SIG-M5 (cell line): Measurements from ENCODE around the gene TRAFD1.

Source experiments
- DNase-seq: peaks from one replicate; lab custom pipeline; 2025; lab: John Stamatoyannopoulos, UW

TRAFD1 gene

GRCh38 chr12:112176321-112177010 is 51.1 kb downstream of the TRAFD1 start:
- no peak for DNase-seq

GRCh38 chr12:112178796-112179195 is 53.4 kb downstream of the TRAFD1 start:
- DNase-seq, result no peak

DNA sequence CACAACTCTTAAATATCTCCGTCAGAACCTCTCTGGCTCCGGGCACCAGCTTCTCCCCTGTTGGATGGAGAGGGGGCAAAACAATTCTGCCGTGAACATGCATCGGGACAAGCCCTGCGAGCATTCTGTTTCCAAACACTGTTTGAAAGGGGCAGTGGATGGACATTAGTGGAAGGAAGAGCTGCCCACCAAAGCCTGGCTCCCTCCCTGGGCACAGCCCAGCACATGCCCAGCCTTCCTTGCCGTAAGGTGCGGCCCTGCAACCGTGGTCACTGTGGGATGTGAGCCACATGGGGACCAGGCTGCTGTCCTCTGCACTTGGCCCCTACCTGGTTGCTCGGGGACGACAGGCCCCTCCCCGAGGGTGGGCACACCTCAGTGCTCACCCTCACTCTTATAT is 54.0 kb downstream of the TRAFD1 start:
- DNase-seq, result no peak

GRCh38 chr12:112179916-112180315 is 54.6 kb downstream of the TRAFD1 start:
- no peak for DNase-seq

DNA sequence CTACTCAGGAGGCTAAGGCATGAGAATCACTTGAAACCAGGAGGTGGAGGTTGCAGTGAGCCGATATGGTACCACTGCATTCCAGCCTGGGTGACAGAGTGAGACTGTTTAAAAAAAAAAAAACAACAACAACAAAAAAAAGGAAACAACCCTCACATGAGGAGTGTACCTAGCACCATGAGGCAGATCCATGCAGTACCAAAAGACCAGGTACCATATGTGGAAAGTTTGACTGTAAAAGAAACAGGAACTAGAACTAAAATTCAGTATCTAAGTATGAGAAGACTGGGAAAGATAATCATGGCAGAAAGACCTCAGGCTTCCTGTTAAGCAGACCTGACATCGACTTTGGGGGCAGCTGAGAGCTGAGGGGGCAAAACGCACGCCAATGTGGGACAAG is 55.1 kb downstream of the TRAFD1 start:
- no peak for DNase-seq

- DNase-seq, result no peak
Observed at GRCh38 chr12:112182499-112182898, 57.1 kb downstream of the TRAFD1 start.

DNA sequence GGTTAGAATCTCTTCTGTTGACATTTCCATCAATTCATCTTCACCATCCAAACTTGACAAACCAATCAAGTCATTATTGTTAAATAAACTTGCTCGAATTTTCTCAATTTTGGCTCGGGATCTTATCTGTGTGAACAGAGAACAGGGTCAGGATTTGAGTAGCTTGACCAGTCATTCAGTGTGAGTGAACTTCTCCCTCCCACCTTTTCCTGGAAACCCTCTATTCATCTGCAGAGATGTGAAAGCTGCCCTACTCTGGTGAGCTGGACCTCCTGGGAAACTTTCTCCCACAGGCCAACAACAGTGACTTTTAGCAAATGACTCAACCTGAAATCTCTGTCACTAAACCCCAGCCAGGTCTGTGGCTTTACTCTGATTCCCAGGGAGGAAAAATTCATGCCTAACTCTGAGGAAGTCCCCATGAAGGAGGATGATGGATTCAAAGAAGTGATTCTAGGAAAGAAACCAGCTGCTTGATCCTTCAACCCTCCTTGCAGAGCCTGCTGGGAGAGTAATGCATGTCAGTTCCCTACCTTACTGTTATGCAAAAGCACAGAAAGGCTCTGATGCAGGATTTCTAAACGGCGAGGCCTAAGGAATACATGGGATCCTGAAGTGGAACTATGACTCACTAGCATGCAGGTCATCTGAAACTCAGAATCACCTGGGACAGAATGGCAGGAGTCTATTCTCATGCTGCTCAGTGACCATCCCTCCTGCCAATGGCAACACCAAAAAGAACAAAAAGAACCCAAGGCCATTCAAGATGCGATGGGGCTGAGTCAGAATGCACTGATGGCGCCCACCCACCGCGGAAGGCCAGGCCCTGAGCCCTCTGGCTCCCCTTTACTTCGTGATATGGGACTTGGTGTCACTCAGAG is 58.0 kb downstream of the TRAFD1 start:
- DNase-seq, result no peak

GRCh38 chr12:112184056-112184887 is 58.9 kb downstream of the TRAFD1 start:
- no peak for DNase-seq

DNA sequence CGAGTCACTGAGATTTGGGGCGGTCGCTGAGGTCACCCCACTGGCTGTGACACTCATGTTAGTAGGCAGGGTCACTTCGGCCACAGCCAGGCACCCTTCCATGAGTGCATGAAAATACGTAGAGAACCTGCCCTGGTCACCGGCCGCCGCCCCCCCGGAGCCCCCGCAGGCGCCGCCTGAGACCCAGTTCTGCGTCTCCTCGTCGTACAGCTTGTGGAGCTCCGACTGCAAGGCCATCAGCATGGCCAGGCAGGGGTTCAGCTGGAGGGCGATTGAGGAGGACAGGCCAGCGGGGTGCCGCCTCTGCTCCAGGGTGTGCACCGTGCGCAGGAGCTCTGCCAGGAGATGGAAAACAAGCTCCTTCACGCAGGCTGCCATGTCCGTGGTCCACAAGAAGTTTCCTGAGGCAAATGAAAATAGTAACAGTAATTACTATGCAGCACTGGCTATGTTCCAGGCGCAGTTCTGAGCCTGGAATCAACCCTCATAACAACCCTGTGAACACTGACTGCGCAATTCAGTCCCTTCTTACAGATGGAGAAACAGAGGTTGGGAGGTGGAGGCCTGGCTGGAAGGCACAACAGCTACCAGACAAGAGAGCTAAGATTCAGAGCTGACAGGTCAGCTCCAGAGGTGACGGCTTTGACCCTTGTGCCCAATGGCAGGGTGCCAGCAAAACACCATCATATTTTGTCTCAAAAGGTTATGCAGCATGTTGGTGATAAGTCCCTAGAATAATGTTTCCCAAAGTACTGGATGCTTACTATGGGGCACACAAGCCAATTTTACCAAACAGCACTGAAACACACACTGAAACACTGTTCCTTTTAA is 59.9 kb downstream of the TRAFD1 start:
- no peak for DNase-seq

GRCh38 chr12:112188130-112188830 is 62.9 kb downstream of the TRAFD1 start:
- no peak for DNase-seq

DNA sequence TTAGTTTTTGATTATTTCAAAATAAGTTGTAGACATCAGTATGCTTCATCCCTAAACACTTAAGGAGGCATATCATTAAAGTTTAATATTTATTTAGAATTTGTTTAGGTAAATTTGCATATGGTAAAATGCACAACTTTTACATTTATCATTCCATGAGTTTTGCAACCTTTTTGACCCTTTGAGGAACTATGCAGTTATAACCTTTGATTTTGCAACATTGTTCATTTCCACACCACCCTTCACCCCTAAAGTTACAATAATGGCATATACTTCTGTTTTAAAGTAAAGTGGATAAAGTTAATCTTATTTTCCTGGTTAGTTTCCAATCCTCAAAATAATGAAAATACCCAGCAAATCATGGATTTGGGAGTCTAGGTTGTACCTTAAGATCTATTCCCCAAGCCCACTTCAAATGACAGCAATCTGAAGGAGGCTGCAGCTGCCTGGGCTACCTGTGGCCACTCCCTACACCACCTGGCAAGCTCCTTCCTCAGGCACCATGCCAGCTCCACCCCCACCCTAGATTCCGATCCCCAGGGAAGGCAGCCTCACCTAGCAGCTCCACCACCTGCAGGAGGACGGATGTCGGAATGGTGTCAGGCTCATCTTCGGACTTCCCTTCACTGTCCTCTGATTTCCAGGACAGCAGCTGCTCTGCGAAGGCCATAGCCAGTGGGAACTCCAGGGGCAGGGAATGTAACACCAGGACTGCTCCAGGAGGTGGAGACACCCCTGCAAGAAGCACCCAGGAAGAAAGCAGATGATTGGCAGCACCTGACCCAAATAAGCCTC is 65.1 kb downstream of the TRAFD1 start:
- no peak for DNase-seq

DNA sequence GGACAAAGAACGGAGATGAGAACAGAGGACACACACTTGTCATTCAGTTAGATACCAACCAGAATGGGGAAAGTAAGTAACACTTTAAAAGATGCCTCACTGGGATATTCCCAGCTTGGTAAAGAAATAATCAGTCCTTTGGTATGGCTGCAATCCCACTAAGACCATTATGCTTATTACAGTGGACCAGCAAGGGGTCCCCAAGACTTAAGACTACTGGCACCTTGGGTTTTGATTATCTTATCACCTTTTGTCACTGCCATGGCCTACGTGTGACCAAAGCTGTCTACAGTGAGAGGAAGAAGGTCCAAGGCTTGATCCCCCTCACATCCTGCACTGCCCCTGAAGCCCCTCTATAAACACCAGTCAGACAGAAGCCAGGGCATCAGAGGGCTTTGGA is 65.8 kb downstream of the TRAFD1 start:
- DNase-seq, result no peak

GRCh38 chr12:112191840-112192321 is 66.5 kb downstream of the TRAFD1 start:
- no peak for DNase-seq

- no peak for DNase-seq
Observed at GRCh38 chr12:112192475-112192874, 67.1 kb downstream of the TRAFD1 start.

GRCh38 chr12:112194601-112195247 is 69.4 kb downstream of the TRAFD1 start:
- DNase-seq, result no peak

GRCh38 chr12:112196196-112196875 is 71.0 kb downstream of the TRAFD1 start:
- DNase-seq, result no peak

DNA sequence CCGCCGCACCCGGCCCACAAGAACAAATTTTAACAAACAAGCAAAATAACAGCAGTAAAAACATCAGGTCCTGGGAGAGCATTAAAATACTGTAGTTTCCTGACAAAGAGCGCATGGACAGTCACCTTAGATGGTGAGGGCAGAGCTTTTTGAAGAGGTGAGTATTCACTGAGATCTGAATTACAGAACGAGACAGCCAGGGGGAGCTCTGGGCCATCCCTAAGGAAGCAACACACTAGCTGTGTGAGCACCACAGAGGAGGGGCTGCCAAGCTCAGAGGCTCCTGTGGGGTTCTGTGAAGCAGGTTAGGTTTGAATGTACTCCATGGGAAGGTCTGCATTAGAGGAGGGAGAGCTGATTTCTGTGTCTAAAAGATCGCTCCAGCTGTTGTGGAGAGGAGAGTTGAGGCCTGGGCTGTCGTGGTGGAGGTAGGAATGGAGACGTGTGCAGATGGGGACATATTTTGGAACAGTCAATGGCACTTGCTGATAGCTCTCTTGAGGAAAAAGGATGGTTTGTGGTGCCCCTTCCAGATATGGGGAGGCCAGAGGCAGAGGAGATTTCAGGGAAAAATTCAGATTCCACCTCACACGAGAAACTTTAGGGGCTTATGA is 72.9 kb downstream of the TRAFD1 start:
- DNase-seq, result no peak

DNA sequence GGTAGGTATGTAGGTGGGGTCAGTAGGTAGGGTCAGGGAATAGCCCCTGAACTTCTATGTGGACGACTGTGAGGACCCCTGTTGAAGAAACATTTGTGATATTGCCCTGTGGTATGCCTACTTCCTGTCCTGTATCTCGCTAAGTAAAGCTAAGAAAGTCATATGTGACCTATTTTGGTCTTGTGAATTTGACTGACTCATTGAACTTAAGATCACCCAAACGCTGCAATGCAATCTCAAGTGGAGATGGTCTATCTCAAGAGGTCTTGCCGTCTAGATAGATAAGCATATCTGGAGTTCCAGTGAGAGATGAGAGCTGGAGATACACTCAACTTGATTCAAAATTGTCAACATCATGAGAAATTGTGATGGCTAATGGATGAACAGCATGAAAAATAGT is 73.8 kb downstream of the TRAFD1 start:
- DNase-seq, result no peak
